ENCODE measurements around the gene ALDH1A2. TPM values are rescaled to one million over a fixed set of nuclear protein-coding genes. Genes with fewer than 3 reads are reported as not detected.
"Not testable (repeated sequence)": the region's sequence is repeated elsewhere in the genome, so short reads cannot be mapped to it uniquely, and the experiment has no call there.

The ALDH1A2 gene
- total RNA-seq, 2 donors from 2014 or later, result 38.7 to 47.8 TPM

- Histone ChIP-seq H3K27me3 (no peaks in the 10 kb centered on the region), H3K4me1 (no peaks in the 10 kb centered on the region), H3K27ac (no peak overlapping the region), H3K9me3 (no peaks in the 10 kb centered on the region), H3K36me3 (no peaks in the 10 kb centered on the region), H3K4me3 (no peak overlapping the region)
- no peak for TF ChIP-seq CTCF (IDR thresholded peaks at IDR 0.05)
- no peak for DNase-seq (ENCODE audit: low spot score)
Measured at GRCh38 chr15:58015565-58015964, 49.9 kb downstream of the ALDH1A2 start.

GRCh38 chr15:58014470-58014869, 51.0 kb downstream of the ALDH1A2 start:
- Histone ChIP-seq H3K36me3 (no peaks in the 10 kb centered on the region), H3K4me3 (no peak overlapping the region), H3K4me1 (no peaks in the 10 kb centered on the region), H3K9me3 (no peaks in the 10 kb centered on the region), H3K27me3 (no peaks in the 10 kb centered on the region), H3K27ac (no peak overlapping the region)
- no peak for DNase-seq (ENCODE audit: low spot score)
- no peak for TF ChIP-seq CTCF (IDR thresholded peaks at IDR 0.05)

- Histone ChIP-seq H3K4me1 (no peaks in the 10 kb centered on the region), H3K4me3 (no peak overlapping the region), H3K9me3 (no peaks in the 10 kb centered on the region), H3K27me3 (no peaks in the 10 kb centered on the region), H3K27ac (no peak overlapping the region), H3K36me3 (no peaks in the 10 kb centered on the region)
- TF ChIP-seq CTCF (IDR thresholded peaks at IDR 0.05), result no peak
- DNase-seq (ENCODE audit: low spot score), result no peak
Measured at GRCh38 chr15:58014040-58014439, 51.5 kb downstream of the ALDH1A2 start.

GRCh38 chr15:58010983-58011382, 54.5 kb downstream of the ALDH1A2 start:
- Histone ChIP-seq H3K27me3 (no peaks in the 10 kb centered on the region), H3K4me1 (no peaks in the 10 kb centered on the region), H3K27ac (no peak overlapping the region), H3K4me3 (no peak overlapping the region), H3K9me3 (peaks cover 0 to 9% of the 10 kb centered on the region in 2 donors), H3K36me3 (no peaks in the 10 kb centered on the region)
- TF ChIP-seq CTCF (IDR thresholded peaks at IDR 0.05), result no peak
- DNase-seq (ENCODE audit: low spot score), result no peak

- no peak for DNase-seq (ENCODE audit: low spot score)
- Histone ChIP-seq H3K36me3 (no peaks in the 10 kb centered on the region), H3K27me3 (no peaks in the 10 kb centered on the region), H3K4me1 (no peaks in the 10 kb centered on the region), H3K27ac (no peak overlapping the region), H3K4me3 (no peak overlapping the region), H3K9me3 (peaks cover 0 to 9% of the 10 kb centered on the region in 2 donors)
- no peak for TF ChIP-seq CTCF (IDR thresholded peaks at IDR 0.05)
Measured at GRCh38 chr15:58003810-58004209, 61.7 kb downstream of the ALDH1A2 start.

GRCh38 chr15:58002338-58003126, 63.0 kb downstream of the ALDH1A2 start:
- no peak for DNase-seq (ENCODE audit: low spot score)
- Histone ChIP-seq H3K27ac (no peak overlapping the region), H3K9me3 (peaks cover 0 to 9% of the 10 kb centered on the region in 2 donors), H3K4me3 (no peak overlapping the region), H3K4me1 (no peaks in the 10 kb centered on the region), H3K36me3 (no peaks in the 10 kb centered on the region), H3K27me3 (no peaks in the 10 kb centered on the region)
- TF ChIP-seq CTCF (IDR thresholded peaks at IDR 0.05), result no peak

GRCh38 chr15:57999699-58000098, 65.8 kb downstream of the ALDH1A2 start:
- H3K9me3 ChIP-seq; H3K4me1 ChIP-seq; H3K27ac ChIP-seq; DNase-seq (ENCODE audit: low spot score); H3K27me3 ChIP-seq; H3K36me3 ChIP-seq; H3K4me3 ChIP-seq: not testable (repeated sequence)
